Kidney capillary endothelial cell (primary cell): Measurements from ENCODE around the gene MIPEP.

Source experiments
- DNase-seq: peaks from one replicate; pipeline ENCODE4 v3.0.0-alpha.2; 2018; ENCODE audit warnings: low spot score

Gene MIPEP

GRCh38 chr13:23680845-23681669 lies 208.1 kb downstream of the MIPEP start:
- no peak for DNase-seq
